Neural cell (in vitro differentiated cells): ENCODE measurements around the gene MINDY4. TPM values are rescaled to one million over a fixed set of nuclear protein-coding genes. Genes with fewer than 3 reads are reported as not detected.

Experiments used
- H2AFZ ChIP-seq: fragments of 200-600, 300-800 bp; sonication (generic), shearing (Covaris generic); 2 replicates; pipeline ENCODE4 v1.6.0; 2014; ENCODE audit warnings: low read depth, mild to moderate bottlenecking, antibody characterized with exemption, low read length, moderate library complexity
- H3F3A ChIP-seq: fragments of 200-600 bp; shearing (Covaris generic); 2 replicates; pipeline ENCODE4 v1.6.1; 2016; ENCODE audit warnings: mild to moderate bottlenecking, moderate library complexity, mixed read lengths, antibody characterized with exemption, low read length; ENCODE audit not compliant: insufficient read depth, poor library complexity, severe bottlenecking
- H3K27ac ChIP-seq: fragments of 200-600, 300-800 bp; sonication (generic), shearing (Covaris generic); 2 replicates; pipeline ENCODE4 v1.5.1; 2014; ENCODE audit warnings: mild to moderate bottlenecking, low read length, moderate library complexity
- H3K27me3 ChIP-seq: fragments of 300-800, 200-600 bp; sonication (generic), shearing (Covaris generic); 2 replicates; pipeline ENCODE4 v1.6.0; 2014; ENCODE audit warnings: mild to moderate bottlenecking, low read depth, low read length, moderate library complexity; ENCODE audit not compliant: insufficient read depth
- H3K36me3 ChIP-seq: fragments of 300-800, 200-600 bp; sonication (generic), shearing (Covaris generic); 2 replicates; pipeline ENCODE4 v1.5.1; 2014; ENCODE audit warnings: mild to moderate bottlenecking, antibody characterized with exemption, low read length, moderate library complexity; ENCODE audit not compliant: insufficient read depth
- H3K4me2 ChIP-seq: fragments of 300-800, 200-600 bp; sonication (generic), shearing (Covaris generic); 2 replicates; pipeline ENCODE4 v1.6.0; 2014; ENCODE audit warnings: mild to moderate bottlenecking, low read length
- H3K4me3 ChIP-seq: fragments of 300-800, 200-600 bp; sonication (generic), shearing (Covaris generic); 2 replicates; pipeline ENCODE4 v1.5.1; 2014; ENCODE audit warnings: mild to moderate bottlenecking, low read length, moderate library complexity
- H3K79me2 ChIP-seq: fragments of 200-600 bp; shearing (Covaris generic); replicated peaks from 2 replicates; pipeline ENCODE4 v1.6.0; 2014; ENCODE audit warnings: mild to moderate bottlenecking, low read length, moderate library complexity; ENCODE audit not compliant: insufficient read depth
- H3K9ac ChIP-seq: fragments of 300-800, 200-600 bp; sonication (generic), shearing (Covaris generic); 2 replicates; pipeline ENCODE4 v1.6.1; 2016; ENCODE audit warnings: mild to moderate bottlenecking, low read length, mixed read lengths
- H3K9me2 ChIP-seq: fragments of 200-600 bp; shearing (Covaris generic); 2 replicates; pipeline ENCODE4 v1.6.1; 2016; ENCODE audit warnings: mild to moderate bottlenecking, low read length, mixed read lengths; ENCODE audit not compliant: insufficient read depth
- H3K9me3 ChIP-seq: fragments of 200-600, 300-800 bp; sonication (generic), shearing (Covaris generic); 2 replicates; pipeline ENCODE4 v1.6.1; 2016; ENCODE audit warnings: mild to moderate bottlenecking, mixed run types, low read length, moderate library complexity, mixed read lengths
- H4K20me1 ChIP-seq: fragments of 200-600 bp; shearing (Covaris generic); 2 replicates; pipeline ENCODE4 v1.6.1; 2016; ENCODE audit warnings: mild to moderate bottlenecking, mixed run types; ENCODE audit not compliant: insufficient read depth
- EP300 ChIP-seq: fragments of 450-650 bp; conservative IDR thresholded peaks from 2 replicates; pipeline ENCODE4 v1.6.1; 2014; ENCODE audit warnings: antibody characterized with exemption, mild to moderate bottlenecking, moderate library complexity; ENCODE audit not compliant: poor library complexity, severe bottlenecking
- EZH2 ChIP-seq: fragments of 200-600, 300-800 bp; shearing (Covaris generic), sonication (generic); IDR thresholded peaks from 2 replicates; pipeline ENCODE4 v1.6.1; 2014; ENCODE audit warnings: antibody characterized with exemption, low read length, borderline replicate concordance, mild to moderate bottlenecking; ENCODE audit not compliant: insufficient read depth, poor library complexity, severe bottlenecking
- MXI1 ChIP-seq: fragments of 450-650 bp; conservative IDR thresholded peaks from 2 replicates; pipeline ENCODE4 v1.6.1; 2014; ENCODE audit warnings: antibody characterized with exemption, mild to moderate bottlenecking; ENCODE audit not compliant: poor library complexity, severe bottlenecking
- POLR2AphosphoS5 ChIP-seq: IDR thresholded peaks from 2 replicates; pipeline ENCODE4 v1.6.1; 2012
- RAD21 ChIP-seq: fragments of 450-650 bp; conservative IDR thresholded peaks from 2 replicates; pipeline ENCODE4 v1.6.1; 2014; ENCODE audit warnings: antibody characterized with exemption, mild to moderate bottlenecking, moderate library complexity
- SMC3 ChIP-seq: fragments of 450-650 bp; conservative IDR thresholded peaks from 2 replicates; pipeline ENCODE4 v1.6.1; 2014; ENCODE audit warnings: antibody characterized with exemption, mild to moderate bottlenecking, moderate library complexity; ENCODE audit not compliant: poor library complexity
- TAF1 ChIP-seq: IDR thresholded peaks from 2 replicates; pipeline ENCODE4 v1.6.1; 2012; ENCODE audit warnings: low read depth
- polyA plus RNA-seq: library from polyadenylated mRNA; depleted of rRNA; stranded (reverse); fragments of >200 nt; gene quantifications from 2 replicates; pipeline ENCODE4 v1.2.3, GENCODE V29; 2014
- TF ChIP-seq, protein P1 (sequence below): IDR thresholded peaks from 2 replicates; pipeline ENCODE4 v1.6.1; 2012; ENCODE audit warnings: borderline replicate concordance
- TF ChIP-seq, protein P2 (sequence below): fragments of 450-650 bp; IDR thresholded peaks from 2 replicates; pipeline ENCODE4 v1.5.1; 2014; ENCODE audit warnings: antibody characterized with exemption, mild to moderate bottlenecking, moderate library complexity; ENCODE audit not compliant: poor library complexity, severe bottlenecking

MINDY4 gene
- polyA plus RNA-seq, 1 donor from 2014 or later = 1.0 TPM

DNA sequence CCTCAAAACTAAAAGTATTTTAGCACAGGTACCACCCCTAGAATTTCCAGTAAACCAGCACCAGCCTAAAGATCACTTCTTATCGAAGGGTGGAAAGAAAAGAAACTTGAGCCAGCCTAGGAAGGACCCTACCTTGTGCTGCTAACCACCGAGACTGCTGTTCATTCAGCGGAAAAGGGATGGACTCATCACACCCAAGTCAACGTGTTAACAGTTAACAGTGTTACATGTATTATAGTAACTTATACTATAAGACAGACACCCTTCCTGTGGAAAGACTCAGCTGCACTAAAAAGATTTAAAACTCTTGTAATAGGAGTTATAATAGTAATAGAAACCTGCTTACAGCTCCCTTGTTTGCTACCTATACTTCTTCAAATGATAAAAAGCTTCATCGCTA lies 39.8 kb downstream of the MINDY4 start:
- TF ChIP-seq RAD21 = no peak
- TF ChIP-seq, protein P1, sequence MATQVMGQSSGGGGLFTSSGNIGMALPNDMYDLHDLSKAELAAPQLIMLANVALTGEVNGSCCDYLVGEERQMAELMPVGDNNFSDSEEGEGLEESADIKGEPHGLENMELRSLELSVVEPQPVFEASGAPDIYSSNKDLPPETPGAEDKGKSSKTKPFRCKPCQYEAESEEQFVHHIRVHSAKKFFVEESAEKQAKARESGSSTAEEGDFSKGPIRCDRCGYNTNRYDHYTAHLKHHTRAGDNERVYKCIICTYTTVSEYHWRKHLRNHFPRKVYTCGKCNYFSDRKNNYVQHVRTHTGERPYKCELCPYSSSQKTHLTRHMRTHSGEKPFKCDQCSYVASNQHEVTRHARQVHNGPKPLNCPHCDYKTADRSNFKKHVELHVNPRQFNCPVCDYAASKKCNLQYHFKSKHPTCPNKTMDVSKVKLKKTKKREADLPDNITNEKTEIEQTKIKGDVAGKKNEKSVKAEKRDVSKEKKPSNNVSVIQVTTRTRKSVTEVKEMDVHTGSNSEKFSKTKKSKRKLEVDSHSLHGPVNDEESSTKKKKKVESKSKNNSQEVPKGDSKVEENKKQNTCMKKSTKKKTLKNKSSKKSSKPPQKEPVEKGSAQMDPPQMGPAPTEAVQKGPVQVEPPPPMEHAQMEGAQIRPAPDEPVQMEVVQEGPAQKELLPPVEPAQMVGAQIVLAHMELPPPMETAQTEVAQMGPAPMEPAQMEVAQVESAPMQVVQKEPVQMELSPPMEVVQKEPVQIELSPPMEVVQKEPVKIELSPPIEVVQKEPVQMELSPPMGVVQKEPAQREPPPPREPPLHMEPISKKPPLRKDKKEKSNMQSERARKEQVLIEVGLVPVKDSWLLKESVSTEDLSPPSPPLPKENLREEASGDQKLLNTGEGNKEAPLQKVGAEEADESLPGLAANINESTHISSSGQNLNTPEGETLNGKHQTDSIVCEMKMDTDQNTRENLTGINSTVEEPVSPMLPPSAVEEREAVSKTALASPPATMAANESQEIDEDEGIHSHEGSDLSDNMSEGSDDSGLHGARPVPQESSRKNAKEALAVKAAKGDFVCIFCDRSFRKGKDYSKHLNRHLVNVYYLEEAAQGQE = no peak
- no peak for TF ChIP-seq POLR2AphosphoS5
- TF ChIP-seq, protein P2, sequence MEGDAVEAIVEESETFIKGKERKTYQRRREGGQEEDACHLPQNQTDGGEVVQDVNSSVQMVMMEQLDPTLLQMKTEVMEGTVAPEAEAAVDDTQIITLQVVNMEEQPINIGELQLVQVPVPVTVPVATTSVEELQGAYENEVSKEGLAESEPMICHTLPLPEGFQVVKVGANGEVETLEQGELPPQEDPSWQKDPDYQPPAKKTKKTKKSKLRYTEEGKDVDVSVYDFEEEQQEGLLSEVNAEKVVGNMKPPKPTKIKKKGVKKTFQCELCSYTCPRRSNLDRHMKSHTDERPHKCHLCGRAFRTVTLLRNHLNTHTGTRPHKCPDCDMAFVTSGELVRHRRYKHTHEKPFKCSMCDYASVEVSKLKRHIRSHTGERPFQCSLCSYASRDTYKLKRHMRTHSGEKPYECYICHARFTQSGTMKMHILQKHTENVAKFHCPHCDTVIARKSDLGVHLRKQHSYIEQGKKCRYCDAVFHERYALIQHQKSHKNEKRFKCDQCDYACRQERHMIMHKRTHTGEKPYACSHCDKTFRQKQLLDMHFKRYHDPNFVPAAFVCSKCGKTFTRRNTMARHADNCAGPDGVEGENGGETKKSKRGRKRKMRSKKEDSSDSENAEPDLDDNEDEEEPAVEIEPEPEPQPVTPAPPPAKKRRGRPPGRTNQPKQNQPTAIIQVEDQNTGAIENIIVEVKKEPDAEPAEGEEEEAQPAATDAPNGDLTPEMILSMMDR = no peak
- no peak for TF ChIP-seq MXI1
- no peak for TF ChIP-seq TAF1
- TF ChIP-seq EP300 = no peak
- no peak for TF ChIP-seq EZH2
- TF ChIP-seq SMC3 = no peak
- H3K9ac ChIP-seq = no peak overlapping the region
- H3K4me3 ChIP-seq = no peak overlapping the region
- no peaks in the 10 kb centered on the region for H3K36me3 ChIP-seq
- no peaks in the 10 kb centered on the region for H3K9me3 ChIP-seq
- no peaks in the 10 kb centered on the region for H3K27me3 ChIP-seq
- no peaks in the 10 kb centered on the region for H4K20me1 ChIP-seq
- H3K4me2 ChIP-seq = no peak overlapping the region
- no peaks in the 10 kb centered on the region for H3F3A ChIP-seq
- no peak overlapping the region for H3K27ac ChIP-seq
- H2AFZ ChIP-seq = no peak overlapping the region
- no peaks in the 10 kb centered on the region for H3K79me2 ChIP-seq
- no peaks in the 10 kb centered on the region for H3K9me2 ChIP-seq

DNA sequence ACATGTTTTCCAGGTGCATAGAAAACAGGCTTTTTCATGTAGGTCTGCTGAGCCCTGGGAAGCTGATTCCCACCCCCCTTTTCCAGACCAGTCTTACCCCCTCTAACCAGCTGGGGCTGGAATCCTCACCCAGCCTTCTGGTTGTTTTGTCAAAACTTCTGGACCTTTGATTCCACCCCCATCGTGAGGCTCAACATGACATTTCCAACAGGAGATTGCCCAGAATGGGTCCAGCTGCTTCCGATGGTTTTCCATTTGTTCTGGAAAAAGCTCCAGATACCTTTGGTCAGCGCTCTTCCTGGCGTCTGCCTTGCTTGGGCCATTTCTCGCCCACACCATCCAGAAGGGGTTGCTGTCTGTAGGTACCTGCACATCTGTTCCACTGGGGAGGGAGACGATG lies 41.5 kb downstream of the MINDY4 start:
- no peak overlapping the region for H3K9ac ChIP-seq
- no peaks in the 10 kb centered on the region for H3K79me2 ChIP-seq
- no peaks in the 10 kb centered on the region for H4K20me1 ChIP-seq
- no peaks in the 10 kb centered on the region for H3K9me3 ChIP-seq
- TF ChIP-seq POLR2AphosphoS5 (no peak), EZH2 (no peak), MXI1 (no peak), RAD21 (no peak), TAF1 (no peak), EP300 (no peak), SMC3 (no peak)
- TF ChIP-seq, protein P1 = no peak
- TF ChIP-seq, protein P2 = no peak
- H3F3A ChIP-seq = no peaks in the 10 kb centered on the region
- no peak overlapping the region for H3K4me3 ChIP-seq
- no peak overlapping the region for H3K27ac ChIP-seq
- H2AFZ ChIP-seq = no peak overlapping the region
- H3K36me3 ChIP-seq = no peaks in the 10 kb centered on the region
- H3K9me2 ChIP-seq = no peaks in the 10 kb centered on the region
- H3K27me3 ChIP-seq = no peaks in the 10 kb centered on the region
- no peak overlapping the region for H3K4me2 ChIP-seq
